ENCODE results near the gene XRN1. TPM values are rescaled to one million over a fixed set of nuclear protein-coding genes. Genes with fewer than 3 reads are reported as not detected.

Gene XRN1
- total RNA-seq, 3 donors from 2014 or later (not counting 1 experiment from before 2014, with no cell fraction given) = 116 to 141 (median 128) TPM

- Mint-ChIP-seq H3K9me3 (peaks cover 2 to 6% of the 10 kb centered on the region in 2 donors), H3K4me3 (peak overlapping the region; percentile 76), H3K27me3 (ENCODE audit: low read depth in 2 of 2) (no peaks in the 10 kb centered on the region), H3K27ac (peak overlapping the region; percentile 83 to 88), H3K4me1 (peaks cover 81 to 84% of the 10 kb centered on the region in 2 donors), H3K36me3 (peaks cover 14% of the 10 kb centered on the region)
- H3K27ac ChIP-seq (ENCODE audit: low read length) = peak overlapping the region; percentile 47
- intact Hi-C loops (cut with micrococcal nuclease) = loop anchor here (10.0 kb wide), 1 partner anchor 771 kb away; no protein-coding TSS in a partner anchor
- no peaks in the 10 kb centered on the region for H3K36me3 ChIP-seq (ENCODE audit: control insufficient read depth, insufficient read depth, low read length)
- ATAC-seq (peak; percentile 40 to 66 (median 42)), DNase-seq (no peak)
- no peak for TF ChIP-seq CTCF (IDR thresholded peaks at IDR 0.05)
- H3K27me3 ChIP-seq (ENCODE audit: control insufficient read depth, insufficient read depth, low read length) = no peaks in the 10 kb centered on the region
- peaks cover 58% of the 10 kb centered on the region for H3K4me1 ChIP-seq (ENCODE audit: control insufficient read depth, insufficient read depth, low read length)
- H3K4me3 ChIP-seq (ENCODE audit: low read length) = no peak overlapping the region
- 87% methylated on average over 2 of the region's 2 CpGs for WGBS (ENCODE audit: insufficient coverage)
- H3K9me3 ChIP-seq (ENCODE audit: control insufficient read depth, insufficient read depth, low read length) = no peaks in the 10 kb centered on the region
These were observed 172.0 kb downstream of the XRN1 start for GRCh38 chr3:142275856-142276255.

DNA sequence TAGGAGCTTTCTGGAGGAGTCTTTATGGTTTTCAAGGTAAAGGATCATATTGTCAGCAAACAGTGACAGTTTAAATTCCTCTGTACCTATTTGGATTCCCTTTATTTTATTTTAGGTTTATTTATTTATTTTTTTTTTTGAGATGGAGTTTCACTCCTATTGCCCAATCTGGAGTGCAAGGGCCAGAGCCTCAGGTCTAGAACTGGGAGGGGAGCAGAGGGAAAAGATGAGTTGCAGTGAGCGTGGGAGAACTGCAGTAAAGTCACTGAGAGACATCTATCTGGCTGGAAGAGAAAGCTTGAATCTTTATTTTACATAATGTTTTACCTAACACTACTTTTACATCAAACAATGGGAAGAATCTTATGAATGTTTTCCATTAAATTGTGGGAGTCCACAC is 172.9 kb downstream of the XRN1 start:
- WGBS (ENCODE audit: insufficient coverage) = 100% methylated on average over 1 of the region's 1 CpG

GRCh38 chr3:142273501-142273900 is 174.3 kb downstream of the XRN1 start:
- Mint-ChIP-seq H3K27ac (peak overlapping the region in 1 of 2 donors; percentile 83), H3K9me3 (peaks cover 0 to 6% of the 10 kb centered on the region in 2 donors), H3K27me3 (ENCODE audit: low read depth in 2 of 2) (no peaks in the 10 kb centered on the region), H3K4me3 (no peak overlapping the region), H3K36me3 (peaks cover 14% of the 10 kb centered on the region), H3K4me1 (peaks cover 86 to 91% of the 10 kb centered on the region in 2 donors)
- DNase-seq (no peak), ATAC-seq (no peak)
- H3K4me1 ChIP-seq (ENCODE audit: control insufficient read depth, insufficient read depth, low read length) = peaks cover 52% of the 10 kb centered on the region
- intact Hi-C loops (cut with micrococcal nuclease) = loop anchor here (10.0 kb wide), 1 partner anchor 769 kb away; no protein-coding TSS in a partner anchor
- no peaks in the 10 kb centered on the region for H3K27me3 ChIP-seq (ENCODE audit: control insufficient read depth, insufficient read depth, low read length)
- no peaks in the 10 kb centered on the region for H3K36me3 ChIP-seq (ENCODE audit: control insufficient read depth, insufficient read depth, low read length)
- H3K4me3 ChIP-seq (ENCODE audit: low read length) = no peak overlapping the region
- H3K9me3 ChIP-seq (ENCODE audit: control insufficient read depth, insufficient read depth, low read length) = no peaks in the 10 kb centered on the region
- no peak overlapping the region for H3K27ac ChIP-seq (ENCODE audit: low read length)
- no peak for TF ChIP-seq CTCF (IDR thresholded peaks at IDR 0.05)

More for the DNA sequence above, 172.9 kb downstream of the XRN1 start:
- Mint-ChIP-seq H3K4me3 (peak overlapping the region; percentile 76), H3K9me3 (peaks cover 2 to 6% of the 10 kb centered on the region in 2 donors), H3K4me1 (peaks cover 86 to 89% of the 10 kb centered on the region in 2 donors), H3K36me3 (peaks cover 14% of the 10 kb centered on the region), H3K27ac (peak overlapping the region; percentile 83 to 88), H3K27me3 (ENCODE audit: low read depth in 2 of 2) (no peaks in the 10 kb centered on the region)
- no peaks in the 10 kb centered on the region for H3K9me3 ChIP-seq (ENCODE audit: control insufficient read depth, insufficient read depth, low read length)
- H3K27ac ChIP-seq (ENCODE audit: low read length) = peak overlapping the region; percentile 17
- H3K36me3 ChIP-seq (ENCODE audit: control insufficient read depth, insufficient read depth, low read length) = no peaks in the 10 kb centered on the region
- intact Hi-C loops (cut with micrococcal nuclease) = loop anchor here (10.0 kb wide), 1 partner anchor 770 kb away; no protein-coding TSS in a partner anchor
- H3K4me3 ChIP-seq (ENCODE audit: low read length) = no peak overlapping the region
- no peak for TF ChIP-seq CTCF (IDR thresholded peaks at IDR 0.05)
- no peaks in the 10 kb centered on the region for H3K27me3 ChIP-seq (ENCODE audit: control insufficient read depth, insufficient read depth, low read length)
- DNase-seq (no peak), ATAC-seq (no peak)
- peaks cover 64% of the 10 kb centered on the region for H3K4me1 ChIP-seq (ENCODE audit: control insufficient read depth, insufficient read depth, low read length)
